ENCODE results near the gene SPECC1L.

- TF ChIP-seq, protein P1, sequence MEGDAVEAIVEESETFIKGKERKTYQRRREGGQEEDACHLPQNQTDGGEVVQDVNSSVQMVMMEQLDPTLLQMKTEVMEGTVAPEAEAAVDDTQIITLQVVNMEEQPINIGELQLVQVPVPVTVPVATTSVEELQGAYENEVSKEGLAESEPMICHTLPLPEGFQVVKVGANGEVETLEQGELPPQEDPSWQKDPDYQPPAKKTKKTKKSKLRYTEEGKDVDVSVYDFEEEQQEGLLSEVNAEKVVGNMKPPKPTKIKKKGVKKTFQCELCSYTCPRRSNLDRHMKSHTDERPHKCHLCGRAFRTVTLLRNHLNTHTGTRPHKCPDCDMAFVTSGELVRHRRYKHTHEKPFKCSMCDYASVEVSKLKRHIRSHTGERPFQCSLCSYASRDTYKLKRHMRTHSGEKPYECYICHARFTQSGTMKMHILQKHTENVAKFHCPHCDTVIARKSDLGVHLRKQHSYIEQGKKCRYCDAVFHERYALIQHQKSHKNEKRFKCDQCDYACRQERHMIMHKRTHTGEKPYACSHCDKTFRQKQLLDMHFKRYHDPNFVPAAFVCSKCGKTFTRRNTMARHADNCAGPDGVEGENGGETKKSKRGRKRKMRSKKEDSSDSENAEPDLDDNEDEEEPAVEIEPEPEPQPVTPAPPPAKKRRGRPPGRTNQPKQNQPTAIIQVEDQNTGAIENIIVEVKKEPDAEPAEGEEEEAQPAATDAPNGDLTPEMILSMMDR (IDR thresholded peaks at IDR 0.05; ENCODE audit: insufficient read depth, low read length), result no peak
- TF ChIP-seq GABPA (IDR thresholded peaks at IDR 0.05; ENCODE audit: low read depth) (no peak), POLR2AphosphoS5 (IDR thresholded peaks at IDR 0.05; ENCODE audit: low read depth) (no peak)
Observed at GRCh38 chr22:24235315-24235714, 35.3 kb upstream of the SPECC1L start.
